H54 (cell line): ENCODE measurements around the gene KICS2.

ENCODE experiments used
- DNase-seq: peaks from one replicate; pipeline ENCODE4 v3.0.0; 2011; ENCODE audit warnings: low spot score, mixed read lengths; ENCODE audit not compliant: insufficient read length
- FAIRE-seq: peaks from 3 replicates; lab custom pipeline; 2011; peaks lifted over from hg19 to GRCh38; lab: Jason Lieb, UNC
- POLR2A ChIP-seq: IDR thresholded peaks from 2 replicates; pipeline ENCODE4 v1.6.1; 2011; ENCODE audit warnings: low read depth, mild to moderate bottlenecking, low read length

The KICS2 gene

DNA sequence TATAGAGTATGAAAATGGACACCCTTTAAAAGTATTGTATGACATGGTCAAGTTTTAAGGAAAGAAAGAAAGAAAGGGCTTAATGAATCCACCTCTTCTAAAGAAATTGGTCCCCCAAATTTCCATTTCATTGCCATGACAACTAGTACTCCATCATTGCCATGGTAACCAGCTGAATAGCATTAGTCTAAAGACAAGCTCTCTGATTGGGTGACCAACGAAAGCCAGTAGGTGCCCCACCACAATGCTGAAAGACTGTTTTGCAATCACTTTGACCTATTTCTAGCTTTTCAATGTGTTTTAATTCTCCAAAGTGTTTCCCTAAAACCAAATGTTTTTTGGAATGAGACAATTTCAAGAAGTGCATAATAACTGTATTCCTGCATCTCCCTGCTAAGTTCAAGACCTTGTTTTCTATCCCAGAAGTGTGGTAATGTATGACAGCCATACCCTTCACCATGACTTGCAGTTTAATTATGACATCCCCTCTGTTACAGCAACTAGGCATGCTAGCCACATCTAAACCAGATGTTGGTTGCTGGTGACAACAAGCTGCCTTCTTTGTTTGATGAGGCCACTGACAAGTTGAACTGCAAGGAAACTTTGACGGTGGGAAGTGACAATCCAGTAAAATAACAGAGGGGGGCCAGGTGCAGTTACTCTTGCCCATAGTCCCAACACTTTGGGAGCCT, 46.7 kb downstream of the KICS2 start:
- DNase-seq: no peak
- no peak for TF ChIP-seq POLR2A
- no peak for FAIRE-seq

DNA sequence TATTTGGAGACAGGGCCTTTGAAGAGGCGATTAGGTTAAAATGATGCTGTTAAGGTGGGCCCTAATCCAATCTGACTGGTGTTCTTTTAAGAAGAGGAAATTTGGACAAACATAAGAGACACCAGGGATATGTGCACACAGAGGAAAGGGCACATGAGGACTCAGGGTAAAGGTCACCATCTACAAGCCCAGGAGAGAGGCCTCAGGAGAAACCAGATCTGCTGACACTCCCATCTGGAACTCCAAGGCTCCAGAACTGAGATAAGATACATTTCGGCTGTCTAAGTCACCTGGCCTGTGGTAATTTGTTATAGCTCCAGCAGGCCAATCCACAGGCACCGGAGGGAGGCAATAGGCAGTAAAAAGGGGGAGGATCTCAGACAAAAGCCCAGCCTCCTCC, 48.6 kb downstream of the KICS2 start:
- no peak for TF ChIP-seq POLR2A
- no peak for DNase-seq
- FAIRE-seq: no peak
